GM12864 (cell line): ENCODE data around the gene TRIM3.

Experiments
- DNase-seq: peaks from one replicate; pipeline ENCODE4 v3.0.0-alpha.2; 2011; ENCODE audit warnings: low read depth
- H3K4me3 ChIP-seq: 2 replicates; pipeline ENCODE4 v1.5.1; 2011; ENCODE audit warnings: mild to moderate bottlenecking, low read depth, low read length, control low read depth
- CTCF ChIP-seq: IDR thresholded peaks from 2 replicates; pipeline ENCODE4 v1.5.1; 2011; ENCODE audit warnings: low read depth, mild to moderate bottlenecking, moderate library complexity, low read length, control low read depth, inconsistent platforms; ENCODE audit errors: missing control alignments

Gene TRIM3

GRCh38 chr11:6502382-6502781 lies 28.6 kb upstream of the TRIM3 start:
- DNase-seq, result no peak
- TF ChIP-seq CTCF, result no peak
- no peak overlapping the region for H3K4me3 ChIP-seq

- no peak for DNase-seq
- TF ChIP-seq CTCF, result no peak
- no peak overlapping the region for H3K4me3 ChIP-seq
Measured at GRCh38 chr11:6498544-6498943, 24.8 kb upstream of the TRIM3 start.

GRCh38 chr11:6498121-6498520 lies 24.4 kb upstream of the TRIM3 start:
- no peak for DNase-seq
- H3K4me3 ChIP-seq, result no peak overlapping the region
- no peak for TF ChIP-seq CTCF

- H3K4me3 ChIP-seq, result no peak within 1 kb of the TSS
- no peak for DNase-seq
- TF ChIP-seq CTCF, result no peak
Measured at GRCh38 chr11:6497069-6497839, 23.5 kb upstream of the TRIM3 start, which contains the start of gene DNHD1. Gene DNHD1, plus strand, starts transcription at chr11:6497280. Its CDS starts 936 bp downstream, at chr11:6498216.

- no peak for DNase-seq
Measured at GRCh38 chr11:6489306-6489705, 15.6 kb upstream of the TRIM3 start.

GRCh38 chr11:6488821-6489220 lies 15.1 kb upstream of the TRIM3 start:
- TF ChIP-seq CTCF, result no peak
- no peak overlapping the region for H3K4me3 ChIP-seq
- DNase-seq, result no peak

More at GRCh38 chr11:6489306-6489705, 15.6 kb upstream of the TRIM3 start:
- no peak for TF ChIP-seq CTCF
- no peak overlapping the region for H3K4me3 ChIP-seq

- TF ChIP-seq CTCF, result no peak
- H3K4me3 ChIP-seq, result no peak overlapping the region
- DNase-seq, result no peak
Measured at GRCh38 chr11:6488342-6488741, 14.6 kb upstream of the TRIM3 start.
